Central memory CD8-positive, alpha-beta T cell (primary cell): ENCODE data around the gene SP4.

Experiments used
- ATAC-seq: fragments of 150-1000 bp; cut with Tn5 transposase; replicated peaks from 2 replicates; pipeline ENCODE4 v1.10.0; 2022; ENCODE audit warnings: mild to moderate bottlenecking, moderate FRiP score, moderate number of reproducible peaks; ENCODE audit not compliant: poor library complexity, severe bottlenecking; ENCODE audit errors: extremely low read depth
- DNase-seq, 2 donors: peaks; one replicate each; pipeline ENCODE4 v3.0.0; 2021; ENCODE audit warnings: low spot score in 2 of 2
- H3K27ac Mint-ChIP-seq: one replicate; pipeline ENCODE4 v1.8.0; 2022; ENCODE audit warnings: low read depth, mild to moderate bottlenecking, moderate library complexity, mixed read lengths
- H3K27me3 Mint-ChIP-seq: one replicate; pipeline ENCODE4 v1.8.0; 2022; ENCODE audit warnings: mixed read lengths
- H3K36me3 Mint-ChIP-seq: one replicate; pipeline ENCODE4 v1.8.0; 2022; ENCODE audit warnings: mild to moderate bottlenecking, moderate library complexity, mixed read lengths; ENCODE audit not compliant: insufficient read depth
- H3K4me1 Mint-ChIP-seq: one replicate; pipeline ENCODE4 v1.8.0; 2022; ENCODE audit warnings: mixed read lengths
- H3K4me3 Mint-ChIP-seq: one replicate; pipeline ENCODE4 v1.8.0; 2022; ENCODE audit warnings: mild to moderate bottlenecking, moderate library complexity, mixed read lengths
- H3K9me3 Mint-ChIP-seq: one replicate; pipeline ENCODE4 v1.8.0; 2022; ENCODE audit warnings: mixed read lengths

SP4 gene

GRCh38 chr7:21425290-21425689, 2.6 kb upstream of the SP4 start:
- Mint-ChIP-seq H3K36me3 (peaks cover 14% of the 10 kb centered on the region), H3K4me1 (peaks cover 30% of the 10 kb centered on the region), H3K9me3 (no peaks in the 10 kb centered on the region), H3K27ac (no peak overlapping the region), H3K4me3 (no peak overlapping the region), H3K27me3 (no peaks in the 10 kb centered on the region)
- no peak for DNase-seq
- no peak for ATAC-seq

GRCh38 chr7:21426286-21427181, 1.3 kb upstream of the SP4 start:
- H3K27ac Mint-ChIP-seq = peak overlapping the region; percentile 99
- H3K4me3 Mint-ChIP-seq = peak overlapping the region; percentile 99

GRCh38 chr7:21427182-21427870, 557 bp upstream of the SP4 start:
- Mint-ChIP-seq H3K4me1 (peaks cover 48% of the 10 kb centered on the region), H3K36me3 (peaks cover 15% of the 10 kb centered on the region), H3K4me3 (peak overlapping the region; percentile 99), H3K27me3 (no peaks in the 10 kb centered on the region), H3K27ac (peak overlapping the region; percentile 99), H3K9me3 (no peaks in the 10 kb centered on the region)
- peak; percentile 98 to 99 for DNase-seq
- peak; percentile 75 for ATAC-seq

More at GRCh38 chr7:21426286-21427181, 1.3 kb upstream of the SP4 start:
- DNase-seq = peak in 1 of 2 donors; percentile 17
- H3K36me3 Mint-ChIP-seq = peaks cover 15% of the 10 kb centered on the region
- no peak for ATAC-seq
- H3K27me3 Mint-ChIP-seq = no peaks in the 10 kb centered on the region
- no peaks in the 10 kb centered on the region for H3K9me3 Mint-ChIP-seq
- H3K4me1 Mint-ChIP-seq = peaks cover 43% of the 10 kb centered on the region

- no peaks in the 10 kb centered on the region for H3K9me3 Mint-ChIP-seq
- DNase-seq = no peak
- H3K36me3 Mint-ChIP-seq = peaks cover 15% of the 10 kb centered on the region
Observed at GRCh38 chr7:21428659-21428941, 717 bp downstream of the SP4 start.

GRCh38 chr7:21429021-21429420, 1.1 kb downstream of the SP4 start:
- H3K4me1 Mint-ChIP-seq = peaks cover 60% of the 10 kb centered on the region
- H3K27ac Mint-ChIP-seq = peak overlapping the region; percentile 99
- no peaks in the 10 kb centered on the region for H3K27me3 Mint-ChIP-seq
- peaks cover 17% of the 10 kb centered on the region for H3K36me3 Mint-ChIP-seq
- H3K4me3 Mint-ChIP-seq = peak overlapping the region; percentile 99
- H3K9me3 Mint-ChIP-seq = no peaks in the 10 kb centered on the region
- DNase-seq (no peak), ATAC-seq (no peak)

More at GRCh38 chr7:21428659-21428941, 717 bp downstream of the SP4 start:
- Mint-ChIP-seq H3K27me3 (no peaks in the 10 kb centered on the region), H3K4me1 (peaks cover 58% of the 10 kb centered on the region), H3K4me3 (peak overlapping the region; percentile 99), H3K27ac (peak overlapping the region; percentile 99)
- no peak for ATAC-seq

- Mint-ChIP-seq H3K4me1 (peaks cover 70% of the 10 kb centered on the region), H3K9me3 (no peaks in the 10 kb centered on the region), H3K36me3 (peaks cover 20% of the 10 kb centered on the region), H3K4me3 (peak overlapping the region; percentile 99), H3K27ac (no peak overlapping the region), H3K27me3 (no peaks in the 10 kb centered on the region)
- no peak for DNase-seq
- no peak for ATAC-seq
Observed at GRCh38 chr7:21429786-21430574, 2.1 kb downstream of the SP4 start.

GRCh38 chr7:21430575-21430954, 2.7 kb downstream of the SP4 start:
- H3K9me3 Mint-ChIP-seq = no peaks in the 10 kb centered on the region

GRCh38 chr7:21443149-21443841, 15.4 kb downstream of the SP4 start:
- ATAC-seq (no peak), DNase-seq (no peak)
- H3K27me3 Mint-ChIP-seq = no peaks in the 10 kb centered on the region
- peaks cover 76% of the 10 kb centered on the region for H3K4me1 Mint-ChIP-seq
- peak overlapping the region; percentile 53 for H3K27ac Mint-ChIP-seq
- H3K9me3 Mint-ChIP-seq = no peaks in the 10 kb centered on the region
- H3K36me3 Mint-ChIP-seq = peaks cover 27% of the 10 kb centered on the region
- no peak overlapping the region for H3K4me3 Mint-ChIP-seq

More at GRCh38 chr7:21430575-21430954, 2.7 kb downstream of the SP4 start:
- H3K27ac Mint-ChIP-seq = no peak overlapping the region
- DNase-seq (no peak), ATAC-seq (no peak)
- no peaks in the 10 kb centered on the region for H3K27me3 Mint-ChIP-seq
- peak overlapping the region; percentile 99 for H3K4me3 Mint-ChIP-seq
- peaks cover 20% of the 10 kb centered on the region for H3K36me3 Mint-ChIP-seq
- H3K4me1 Mint-ChIP-seq = peaks cover 73% of the 10 kb centered on the region

GRCh38 chr7:21448974-21449373, 21.1 kb downstream of the SP4 start:
- Mint-ChIP-seq H3K36me3 (peaks cover 20% of the 10 kb centered on the region), H3K9me3 (no peaks in the 10 kb centered on the region), H3K27ac (peak overlapping the region; percentile 74), H3K27me3 (no peaks in the 10 kb centered on the region), H3K4me1 (peaks cover 62% of the 10 kb centered on the region), H3K4me3 (no peak overlapping the region)
- ATAC-seq (no peak), DNase-seq (no peak)

- no peak overlapping the region for H3K4me3 Mint-ChIP-seq
- peaks cover 54% of the 10 kb centered on the region for H3K4me1 Mint-ChIP-seq
- H3K9me3 Mint-ChIP-seq = no peaks in the 10 kb centered on the region
- DNase-seq (no peak), ATAC-seq (no peak)
- peak overlapping the region; percentile 20 for H3K27ac Mint-ChIP-seq
- no peaks in the 10 kb centered on the region for H3K27me3 Mint-ChIP-seq
- peaks cover 23% of the 10 kb centered on the region for H3K36me3 Mint-ChIP-seq
Observed at GRCh38 chr7:21450076-21450475, 22.2 kb downstream of the SP4 start.

GRCh38 chr7:21450941-21451340, 23.1 kb downstream of the SP4 start:
- Mint-ChIP-seq H3K36me3 (peaks cover 22% of the 10 kb centered on the region), H3K4me3 (no peak overlapping the region), H3K27ac (no peak overlapping the region), H3K9me3 (no peaks in the 10 kb centered on the region), H3K27me3 (no peaks in the 10 kb centered on the region), H3K4me1 (peaks cover 58% of the 10 kb centered on the region)
- no peak for DNase-seq
- ATAC-seq = no peak

GRCh38 chr7:21454182-21454581, 26.3 kb downstream of the SP4 start:
- Mint-ChIP-seq H3K9me3 (no peaks in the 10 kb centered on the region), H3K36me3 (peaks cover 23% of the 10 kb centered on the region), H3K4me1 (peaks cover 42% of the 10 kb centered on the region), H3K27ac (no peak overlapping the region), H3K27me3 (no peaks in the 10 kb centered on the region), H3K4me3 (no peak overlapping the region)
- no peak for DNase-seq
- ATAC-seq = no peak
